DND-41 (cell line): ENCODE data around the gene GPC6.

Source experiments
- ATAC-seq: fragments of 200-7000 bp; cut with Tn5 transposase; 3 replicates; pipeline ENCODE4 v1.9.1; 2021; ENCODE audit warnings: low read depth; ENCODE audit not compliant: insufficient read depth
- DNase-seq: peaks from one replicate; pipeline ENCODE4 v3.0.0-alpha.2; 2020
- H2AFZ ChIP-seq: 2 replicates; pipeline ENCODE4 v1.6.0; 2012; ENCODE audit warnings: low read depth, low read length
- H3K27ac ChIP-seq: 2 replicates; pipeline ENCODE4 v1.5.1; 2012; ENCODE audit warnings: low read length, inconsistent platforms
- H3K27me3 ChIP-seq: fragments of 200-600 bp; sonication (generic); 2 replicates; pipeline ENCODE4 v1.6.0; 2012; ENCODE audit warnings: low read length, mild to moderate bottlenecking, inconsistent platforms; ENCODE audit not compliant: insufficient read depth, poor library complexity
- H3K36me3 ChIP-seq: 2 replicates; pipeline ENCODE4 v1.5.1; 2012; ENCODE audit warnings: low read length, inconsistent platforms; ENCODE audit not compliant: insufficient read depth
- H3K4me1 ChIP-seq: 2 replicates; pipeline ENCODE4 v1.5.1; 2012; ENCODE audit warnings: mild to moderate bottlenecking, low read length; ENCODE audit not compliant: insufficient read depth
- H3K4me2 ChIP-seq: 2 replicates; pipeline ENCODE4 v1.6.0; 2012; ENCODE audit warnings: mild to moderate bottlenecking, moderate library complexity, low read length, inconsistent platforms; ENCODE audit not compliant: insufficient read depth
- H3K4me3 ChIP-seq, 2 experiments: fragments of 200-600 bp in 1 of 2; shearing (Covaris generic) in 1 of 2; 2 replicates each; pipeline ENCODE4 v1.5.1; 2012 to 2016; ENCODE audit warnings: inconsistent platforms in 2 of 2, low read length in 2 of 2, mild to moderate bottlenecking in 2 of 2, low read depth in 1 of 2, moderate library complexity in 1 of 2
- H3K79me2 ChIP-seq: 2 replicates; pipeline ENCODE4 v1.6.0; 2012; ENCODE audit warnings: low read length, inconsistent platforms; ENCODE audit not compliant: insufficient read depth
- H3K9ac ChIP-seq: 2 replicates; pipeline ENCODE4 v1.6.0; 2012; ENCODE audit warnings: low read depth, mild to moderate bottlenecking, inconsistent platforms, low read length, moderate library complexity
- H3K9me3 ChIP-seq: 2 replicates; pipeline ENCODE4 v1.5.1; 2012; ENCODE audit warnings: low read length, moderate library complexity, mild to moderate bottlenecking, inconsistent platforms; ENCODE audit not compliant: insufficient read depth, severe bottlenecking
- H4K20me1 ChIP-seq: 2 replicates; pipeline ENCODE4 v1.6.0; 2012; ENCODE audit warnings: low read length; ENCODE audit not compliant: insufficient read depth
- EZH2 ChIP-seq: IDR thresholded peaks from 3 replicates; pipeline ENCODE4 v1.6.1; 2012; ENCODE audit warnings: borderline replicate concordance, low read depth, mild to moderate bottlenecking, moderate library complexity, low read length, inconsistent platforms; ENCODE audit not compliant: severe bottlenecking
- TF ChIP-seq, protein P1 (sequence below): IDR thresholded peaks from 2 replicates; pipeline ENCODE4 v1.5.1; 2012; ENCODE audit warnings: borderline replicate concordance, low read length, moderate library complexity, mild to moderate bottlenecking; ENCODE audit not compliant: poor library complexity, severe bottlenecking; ENCODE audit errors: extremely low read depth

GPC6 gene

DNA sequence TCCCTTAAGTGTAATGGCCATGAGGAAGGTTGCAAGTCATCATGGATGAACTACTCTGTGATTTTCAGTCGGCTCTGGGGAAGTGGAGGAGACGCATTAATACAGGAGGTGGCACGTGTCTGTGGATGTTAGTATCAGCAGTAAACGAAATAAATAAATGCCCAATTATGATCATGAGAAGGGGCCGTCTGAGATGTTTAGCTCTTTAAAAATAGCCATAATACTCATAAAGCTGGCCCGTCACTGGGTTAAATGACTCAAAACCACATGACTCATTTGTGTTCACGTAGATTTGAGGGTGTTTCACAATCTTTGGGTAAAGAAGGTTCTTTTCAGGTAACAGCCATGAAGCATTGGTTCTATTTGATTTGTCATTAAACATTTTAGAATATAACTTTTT, 620.6 kb downstream of the GPC6 start:
- Histone ChIP-seq H3K4me3 (no peak overlapping the region), H3K27ac (no peak overlapping the region), H3K4me1 (no peaks in the 10 kb centered on the region), H3K4me2 (no peak overlapping the region), H3K36me3 (no peaks in the 10 kb centered on the region), H3K27me3 (no peaks in the 10 kb centered on the region), H3K9ac (no peak overlapping the region), H2AFZ (no peak overlapping the region), H3K9me3 (no peaks in the 10 kb centered on the region), H4K20me1 (no peaks in the 10 kb centered on the region), H3K79me2 (no peaks in the 10 kb centered on the region)
- no peak for ATAC-seq
- TF ChIP-seq, protein P1, sequence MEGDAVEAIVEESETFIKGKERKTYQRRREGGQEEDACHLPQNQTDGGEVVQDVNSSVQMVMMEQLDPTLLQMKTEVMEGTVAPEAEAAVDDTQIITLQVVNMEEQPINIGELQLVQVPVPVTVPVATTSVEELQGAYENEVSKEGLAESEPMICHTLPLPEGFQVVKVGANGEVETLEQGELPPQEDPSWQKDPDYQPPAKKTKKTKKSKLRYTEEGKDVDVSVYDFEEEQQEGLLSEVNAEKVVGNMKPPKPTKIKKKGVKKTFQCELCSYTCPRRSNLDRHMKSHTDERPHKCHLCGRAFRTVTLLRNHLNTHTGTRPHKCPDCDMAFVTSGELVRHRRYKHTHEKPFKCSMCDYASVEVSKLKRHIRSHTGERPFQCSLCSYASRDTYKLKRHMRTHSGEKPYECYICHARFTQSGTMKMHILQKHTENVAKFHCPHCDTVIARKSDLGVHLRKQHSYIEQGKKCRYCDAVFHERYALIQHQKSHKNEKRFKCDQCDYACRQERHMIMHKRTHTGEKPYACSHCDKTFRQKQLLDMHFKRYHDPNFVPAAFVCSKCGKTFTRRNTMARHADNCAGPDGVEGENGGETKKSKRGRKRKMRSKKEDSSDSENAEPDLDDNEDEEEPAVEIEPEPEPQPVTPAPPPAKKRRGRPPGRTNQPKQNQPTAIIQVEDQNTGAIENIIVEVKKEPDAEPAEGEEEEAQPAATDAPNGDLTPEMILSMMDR = no peak
- TF ChIP-seq EZH2 = no peak
- DNase-seq = no peak

DNA sequence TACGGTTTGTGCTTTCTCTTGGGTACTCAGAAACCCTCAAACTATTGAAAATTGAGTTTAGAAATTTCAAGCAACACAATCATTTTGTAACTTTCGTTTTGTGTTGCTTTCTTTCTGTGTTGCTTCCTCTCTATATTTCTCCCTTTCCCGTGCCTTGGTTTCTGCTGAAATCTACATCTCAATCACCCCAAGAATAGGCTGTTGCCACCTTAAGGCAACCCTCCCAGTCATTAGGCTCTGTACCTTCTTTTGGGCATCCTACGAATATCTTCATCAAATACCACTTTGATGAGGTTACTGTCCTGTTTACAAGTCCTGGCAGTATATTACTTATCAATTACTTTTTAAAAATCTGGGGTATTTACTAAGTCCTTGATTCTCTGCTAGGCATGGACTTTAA, 621.6 kb downstream of the GPC6 start:
- Histone ChIP-seq H3K4me3 (no peak overlapping the region), H3K4me1 (no peaks in the 10 kb centered on the region), H3K79me2 (no peaks in the 10 kb centered on the region), H4K20me1 (no peaks in the 10 kb centered on the region), H3K27me3 (no peaks in the 10 kb centered on the region), H3K4me2 (no peak overlapping the region), H3K27ac (no peak overlapping the region), H2AFZ (no peak overlapping the region), H3K36me3 (no peaks in the 10 kb centered on the region), H3K9me3 (no peaks in the 10 kb centered on the region), H3K9ac (no peak overlapping the region)
- TF ChIP-seq EZH2 = no peak
- TF ChIP-seq, protein P1 = no peak
- ATAC-seq = no peak
- DNase-seq = no peak

GRCh38 chr13:93851236-93851635, 624.6 kb downstream of the GPC6 start:
- no peak overlapping the region for H3K9ac ChIP-seq
- ATAC-seq (no peak), DNase-seq (no peak)
- TF ChIP-seq, protein P1 = no peak
- no peak for TF ChIP-seq EZH2
- H3K27ac ChIP-seq = no peak overlapping the region
- H3K27me3 ChIP-seq = no peaks in the 10 kb centered on the region
- no peaks in the 10 kb centered on the region for H3K79me2 ChIP-seq
- no peaks in the 10 kb centered on the region for H3K36me3 ChIP-seq
- no peak overlapping the region for H3K4me2 ChIP-seq
- H2AFZ ChIP-seq = no peak overlapping the region
- H3K9me3 ChIP-seq = no peaks in the 10 kb centered on the region
- no peak overlapping the region for H3K4me3 ChIP-seq
- H3K4me1 ChIP-seq = no peaks in the 10 kb centered on the region
- H4K20me1 ChIP-seq = no peaks in the 10 kb centered on the region

DNA sequence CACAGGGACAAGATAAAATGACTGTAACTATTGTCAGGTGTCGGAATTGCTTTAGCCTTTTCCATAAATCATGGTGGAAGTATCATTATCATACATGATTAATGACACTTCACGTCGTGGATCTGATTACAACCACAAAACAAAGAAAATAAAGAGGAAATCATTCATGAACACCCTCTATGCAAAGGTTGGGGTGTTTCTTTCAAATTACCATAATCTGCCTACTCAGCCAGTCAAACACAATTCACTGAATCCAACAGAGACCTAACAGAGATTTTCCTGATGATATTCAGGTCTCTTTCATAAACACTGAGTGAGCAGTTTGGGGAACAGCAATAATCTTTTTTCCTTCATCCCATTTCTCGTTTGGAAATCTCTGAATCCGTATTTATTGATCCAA, 627.3 kb downstream of the GPC6 start:
- Histone ChIP-seq H4K20me1 (no peaks in the 10 kb centered on the region), H3K4me1 (no peaks in the 10 kb centered on the region), H3K27me3 (no peaks in the 10 kb centered on the region), H3K4me2 (no peak overlapping the region), H3K27ac (no peak overlapping the region), H3K36me3 (no peaks in the 10 kb centered on the region), H2AFZ (no peak overlapping the region), H3K79me2 (no peaks in the 10 kb centered on the region), H3K4me3 (no peak overlapping the region), H3K9me3 (no peaks in the 10 kb centered on the region), H3K9ac (no peak overlapping the region)
- ATAC-seq (no peak), DNase-seq (no peak)
- TF ChIP-seq, protein P1 = no peak
- no peak for TF ChIP-seq EZH2
